HepG2 (cell line): Measurements from ENCODE around the gene TACC2. TPM values are rescaled to one million over a fixed set of nuclear protein-coding genes. Genes with fewer than 3 reads are reported as not detected.

Experiments used
- BORCS8-MEF2B ChIP-seq: sonication (generic); formaldehyde crosslinking; IDR thresholded peaks from 2 replicates; pipeline ENCODE4 v1.8.0; 2022; ENCODE audit warnings: mild to moderate bottlenecking, missing genetic modification reagents
- CEBPG ChIP-seq: IDR thresholded peaks from 2 replicates; pipeline ENCODE4 v1.6.1; 2016
- FOSL1 ChIP-seq: sonication (generic); formaldehyde crosslinking; IDR thresholded peaks from 2 replicates; pipeline ENCODE4 v1.9.0; 2021; ENCODE audit warnings: missing genetic modification reagents, borderline replicate concordance
- FOXC1 ChIP-seq: sonication (generic); formaldehyde crosslinking; IDR thresholded peaks from 2 replicates; pipeline ENCODE4 v1.8.0; 2022; ENCODE audit warnings: mild to moderate bottlenecking, missing genetic modification reagents, borderline replicate concordance
- GLI4 ChIP-seq: sonication (generic); formaldehyde crosslinking; IDR thresholded peaks from 2 replicates; pipeline ENCODE4 v1.5.1; 2020; ENCODE audit warnings: missing genetic modification reagents, mild to moderate bottlenecking, moderate library complexity, borderline replicate concordance
- KDM1A ChIP-seq: IDR thresholded peaks from 2 replicates; pipeline ENCODE4 v1.6.1; 2016; ENCODE audit warnings: missing compliant biosample characterization
- MEIS1 ChIP-seq: sonication (generic); formaldehyde crosslinking; IDR thresholded peaks from 2 replicates; pipeline ENCODE4 v1.9.0; 2021; ENCODE audit warnings: mild to moderate bottlenecking, missing genetic modification reagents, moderate library complexity, borderline replicate concordance
- RXRA ChIP-seq: sonication (generic); formaldehyde crosslinking; IDR thresholded peaks from 2 replicates; pipeline ENCODE4 v1.5.1; 2020; ENCODE audit warnings: missing genetic modification reagents
- SRF ChIP-seq: IDR thresholded peaks from 2 replicates; pipeline ENCODE4 v1.6.1; 2011; ENCODE audit warnings: mild to moderate bottlenecking, low read depth, low read length, moderate library complexity
- SRY ChIP-seq: sonication (generic); formaldehyde crosslinking; IDR thresholded peaks from 2 replicates; pipeline ENCODE4 v1.8.0; 2022; ENCODE audit warnings: mild to moderate bottlenecking, missing genetic modification reagents
- TP53 ChIP-seq: sonication (generic); formaldehyde crosslinking; conservative IDR thresholded peaks from 2 replicates; pipeline ENCODE4 v1.4.0; 2020; ENCODE audit warnings: missing genetic modification reagents
- ZNF562 ChIP-seq: sonication (generic); formaldehyde crosslinking; IDR thresholded peaks from 2 replicates; pipeline ENCODE4 v1.8.0; 2022; ENCODE audit warnings: missing genetic modification reagents, borderline replicate concordance
- ZNF619 ChIP-seq: sonication (generic); formaldehyde crosslinking; IDR thresholded peaks from 2 replicates; pipeline ENCODE4 v1.4.0; 2020; ENCODE audit warnings: mild to moderate bottlenecking, missing genetic modification reagents
- ZSCAN29 ChIP-seq: sonication (generic); formaldehyde crosslinking; conservative IDR thresholded peaks from 2 replicates; pipeline ENCODE4 v1.4.0; 2020; ENCODE audit warnings: mild to moderate bottlenecking, missing genetic modification reagents
- polyA plus RNA-seq, 8 experiments: library from polyadenylated mRNA; depleted of rRNA in 3 of 8; stranded (reverse) in 7 of 8; unstranded in 1 of 8; fragments of >200 nt; fragmentation: Illumina TruSeq in 4 of 8; extraction: Trizol in 4 of 8; gene quantifications; 2 replicates each; pipeline versions ENCODE4 v1.2.1 to v1.2.3, GENCODE V29; 2011 to 2016; ENCODE audit warnings: low read depth in 4 of 8, missing spikeins in 1 of 8, mixed read lengths in 1 of 8; ENCODE audit not compliant: insufficient read depth in 1 of 8
- total RNA-seq, 5 experiments: library from RNA; depleted of rRNA; stranded (reverse); fragments of >200 nt; fragmentation: Illumina TruSeq; extraction: Trizol; gene quantifications; 2 replicates each; pipeline ENCODE4 v1.2.3, GENCODE V29; 2016; ENCODE audit warnings: low read depth in 1 of 5
- TF ChIP-seq, protein P1 (sequence below): sonication (generic); formaldehyde crosslinking; IDR thresholded peaks from 2 replicates; pipeline ENCODE4 v1.4.0; 2020; ENCODE audit warnings: mild to moderate bottlenecking, low read depth, missing genetic modification reagents
- TF ChIP-seq, protein P2 (sequence below): sonication (generic); formaldehyde crosslinking; IDR thresholded peaks from 2 replicates; pipeline ENCODE4 v1.8.0; 2022; ENCODE audit warnings: missing genetic modification reagents, mild to moderate bottlenecking, moderate library complexity, borderline replicate concordance
- TF ChIP-seq, protein P3 (sequence below): sonication (generic); formaldehyde crosslinking; conservative IDR thresholded peaks from 2 replicates; pipeline ENCODE4 v1.8.0; 2022; ENCODE audit warnings: mild to moderate bottlenecking, moderate library complexity, missing genetic modification reagents
- TF ChIP-seq, protein P4 (sequence below): sonication (generic); formaldehyde crosslinking; IDR thresholded peaks from 2 replicates; pipeline ENCODE4 v1.4.0; 2020; ENCODE audit warnings: missing genetic modification reagents, borderline replicate concordance
- TF ChIP-seq, protein P5 (sequence below): sonication (generic); formaldehyde crosslinking; IDR thresholded peaks from 2 replicates; pipeline ENCODE4 v1.4.0; 2020; ENCODE audit warnings: missing genetic modification reagents, borderline replicate concordance

The TACC2 gene
- total and polyA plus RNA-seq, 2 of the 13 experiments (the other 11 are each of a cell fraction or from before 2014, with no cell fraction given) = 11.8 to 16.0 TPM

DNA sequence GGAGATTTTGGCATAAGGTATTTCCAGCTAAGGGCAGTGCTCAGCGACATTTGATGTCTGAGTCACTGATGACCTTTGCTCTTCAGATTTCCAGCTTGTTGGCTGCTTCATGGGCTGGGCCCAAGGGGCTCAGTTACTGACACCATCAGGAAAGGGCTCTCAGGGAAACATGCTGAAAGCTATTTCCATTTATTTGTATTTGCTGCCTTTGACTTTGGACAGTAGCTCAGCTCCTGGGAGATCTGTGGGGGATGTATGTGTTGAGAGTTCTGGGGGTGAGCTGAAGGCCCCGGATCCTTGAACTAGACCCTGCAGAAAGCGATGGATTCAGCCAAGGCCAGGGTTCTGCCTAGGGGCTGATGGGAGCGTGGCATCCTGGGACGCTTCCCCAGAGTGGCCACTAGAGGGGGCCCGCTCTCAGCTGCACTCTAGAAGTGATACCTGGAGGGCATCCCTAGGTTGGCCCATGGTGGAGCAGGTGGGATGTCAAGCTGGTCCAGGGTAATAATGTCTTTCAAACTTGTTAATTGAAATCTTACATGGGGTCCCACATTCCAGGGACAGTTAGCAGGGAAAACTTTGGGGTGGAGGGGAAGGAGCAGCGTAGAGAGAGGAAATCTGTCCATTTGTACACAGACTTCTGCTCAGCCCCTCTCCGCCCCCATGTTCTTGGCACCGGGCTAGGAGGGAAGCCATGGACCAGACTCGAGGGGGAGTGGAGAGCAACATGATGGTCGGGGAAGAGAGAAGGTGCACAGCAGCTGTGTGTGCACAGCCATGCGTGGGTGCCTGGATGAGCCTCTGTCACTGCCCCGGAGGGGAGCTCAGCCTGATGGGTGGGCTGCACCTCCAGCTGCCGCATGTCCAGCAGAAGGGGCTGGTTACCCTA lies 279.1 kb downstream of the TACC2 start (continued):
- TF ChIP-seq TP53 = no peak
- TF ChIP-seq, protein P1, sequence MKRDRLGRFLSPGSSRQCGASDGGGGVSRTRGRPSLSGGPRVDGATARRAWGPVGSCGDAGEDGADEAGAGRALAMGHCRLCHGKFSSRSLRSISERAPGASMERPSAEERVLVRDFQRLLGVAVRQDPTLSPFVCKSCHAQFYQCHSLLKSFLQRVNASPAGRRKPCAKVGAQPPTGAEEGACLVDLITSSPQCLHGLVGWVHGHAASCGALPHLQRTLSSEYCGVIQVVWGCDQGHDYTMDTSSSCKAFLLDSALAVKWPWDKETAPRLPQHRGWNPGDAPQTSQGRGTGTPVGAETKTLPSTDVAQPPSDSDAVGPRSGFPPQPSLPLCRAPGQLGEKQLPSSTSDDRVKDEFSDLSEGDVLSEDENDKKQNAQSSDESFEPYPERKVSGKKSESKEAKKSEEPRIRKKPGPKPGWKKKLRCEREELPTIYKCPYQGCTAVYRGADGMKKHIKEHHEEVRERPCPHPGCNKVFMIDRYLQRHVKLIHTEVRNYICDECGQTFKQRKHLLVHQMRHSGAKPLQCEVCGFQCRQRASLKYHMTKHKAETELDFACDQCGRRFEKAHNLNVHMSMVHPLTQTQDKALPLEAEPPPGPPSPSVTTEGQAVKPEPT (CRISPR knock-in tag) = no peak
- TF ChIP-seq, protein P2, sequence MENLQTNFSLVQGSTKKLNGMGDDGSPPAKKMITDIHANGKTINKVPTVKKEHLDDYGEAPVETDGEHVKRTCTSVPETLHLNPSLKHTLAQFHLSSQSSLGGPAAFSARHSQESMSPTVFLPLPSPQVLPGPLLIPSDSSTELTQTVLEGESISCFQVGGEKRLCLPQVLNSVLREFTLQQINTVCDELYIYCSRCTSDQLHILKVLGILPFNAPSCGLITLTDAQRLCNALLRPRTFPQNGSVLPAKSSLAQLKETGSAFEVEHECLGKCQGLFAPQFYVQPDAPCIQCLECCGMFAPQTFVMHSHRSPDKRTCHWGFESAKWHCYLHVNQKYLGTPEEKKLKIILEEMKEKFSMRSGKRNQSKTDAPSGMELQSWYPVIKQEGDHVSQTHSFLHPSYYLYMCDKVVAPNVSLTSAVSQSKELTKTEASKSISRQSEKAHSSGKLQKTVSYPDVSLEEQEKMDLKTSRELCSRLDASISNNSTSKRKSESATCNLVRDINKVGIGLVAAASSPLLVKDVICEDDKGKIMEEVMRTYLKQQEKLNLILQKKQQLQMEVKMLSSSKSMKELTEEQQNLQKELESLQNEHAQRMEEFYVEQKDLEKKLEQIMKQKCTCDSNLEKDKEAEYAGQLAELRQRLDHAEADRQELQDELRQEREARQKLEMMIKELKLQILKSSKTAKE (CRISPR knock-in tag) = no peak
- no peak for TF ChIP-seq SRF
- no peak for TF ChIP-seq ZNF619 (CRISPR knock-in tag)
- TF ChIP-seq MEIS1 (CRISPR knock-in tag) = no peak
- no peak for TF ChIP-seq ZSCAN29 (CRISPR knock-in tag)
- no peak for TF ChIP-seq SRY
- no peak for TF ChIP-seq GLI4
- no peak for TF ChIP-seq CEBPG (CRISPR knock-in tag)
- TF ChIP-seq, protein P3, sequence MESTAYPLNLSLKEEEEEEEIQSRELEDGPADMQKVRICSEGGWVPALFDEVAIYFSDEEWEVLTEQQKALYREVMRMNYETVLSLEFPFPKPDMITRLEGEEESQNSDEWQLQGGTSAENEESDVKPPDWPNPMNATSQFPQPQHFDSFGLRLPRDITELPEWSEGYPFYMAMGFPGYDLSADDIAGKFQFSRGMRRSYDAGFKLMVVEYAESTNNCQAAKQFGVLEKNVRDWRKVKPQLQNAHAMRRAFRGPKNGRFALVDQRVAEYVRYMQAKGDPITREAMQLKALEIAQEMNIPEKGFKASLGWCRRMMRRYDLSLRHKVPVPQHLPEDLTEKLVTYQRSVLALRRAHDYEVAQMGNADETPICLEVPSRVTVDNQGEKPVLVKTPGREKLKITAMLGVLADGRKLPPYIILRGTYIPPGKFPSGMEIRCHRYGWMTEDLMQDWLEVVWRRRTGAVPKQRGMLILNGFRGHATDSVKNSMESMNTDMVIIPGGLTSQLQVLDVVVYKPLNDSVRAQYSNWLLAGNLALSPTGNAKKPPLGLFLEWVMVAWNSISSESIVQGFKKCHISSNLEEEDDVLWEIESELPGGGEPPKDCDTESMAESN (CRISPR knock-in tag) = 0 out of 2 replicates have a peak, but pooled peaks have one; percentile 35
- no peak for TF ChIP-seq KDM1A (CRISPR knock-in tag)
- no peak for TF ChIP-seq BORCS8-MEF2B (CRISPR knock-in tag)
- TF ChIP-seq ZNF562 (CRISPR knock-in tag) = no peak
- TF ChIP-seq, protein P4, sequence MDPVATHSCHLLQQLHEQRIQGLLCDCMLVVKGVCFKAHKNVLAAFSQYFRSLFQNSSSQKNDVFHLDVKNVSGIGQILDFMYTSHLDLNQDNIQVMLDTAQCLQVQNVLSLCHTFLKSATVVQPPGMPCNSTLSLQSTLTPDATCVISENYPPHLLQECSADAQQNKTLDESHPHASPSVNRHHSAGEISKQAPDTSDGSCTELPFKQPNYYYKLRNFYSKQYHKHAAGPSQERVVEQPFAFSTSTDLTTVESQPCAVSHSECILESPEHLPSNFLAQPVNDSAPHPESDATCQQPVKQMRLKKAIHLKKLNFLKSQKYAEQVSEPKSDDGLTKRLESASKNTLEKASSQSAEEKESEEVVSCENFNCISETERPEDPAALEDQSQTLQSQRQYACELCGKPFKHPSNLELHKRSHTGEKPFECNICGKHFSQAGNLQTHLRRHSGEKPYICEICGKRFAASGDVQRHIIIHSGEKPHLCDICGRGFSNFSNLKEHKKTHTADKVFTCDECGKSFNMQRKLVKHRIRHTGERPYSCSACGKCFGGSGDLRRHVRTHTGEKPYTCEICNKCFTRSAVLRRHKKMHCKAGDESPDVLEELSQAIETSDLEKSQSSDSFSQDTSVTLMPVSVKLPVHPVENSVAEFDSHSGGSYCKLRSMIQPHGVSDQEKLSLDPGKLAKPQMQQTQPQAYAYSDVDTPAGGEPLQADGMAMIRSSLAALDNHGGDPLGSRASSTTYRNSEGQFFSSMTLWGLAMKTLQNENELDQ (CRISPR knock-in tag) = no peak
- TF ChIP-seq, protein P5, sequence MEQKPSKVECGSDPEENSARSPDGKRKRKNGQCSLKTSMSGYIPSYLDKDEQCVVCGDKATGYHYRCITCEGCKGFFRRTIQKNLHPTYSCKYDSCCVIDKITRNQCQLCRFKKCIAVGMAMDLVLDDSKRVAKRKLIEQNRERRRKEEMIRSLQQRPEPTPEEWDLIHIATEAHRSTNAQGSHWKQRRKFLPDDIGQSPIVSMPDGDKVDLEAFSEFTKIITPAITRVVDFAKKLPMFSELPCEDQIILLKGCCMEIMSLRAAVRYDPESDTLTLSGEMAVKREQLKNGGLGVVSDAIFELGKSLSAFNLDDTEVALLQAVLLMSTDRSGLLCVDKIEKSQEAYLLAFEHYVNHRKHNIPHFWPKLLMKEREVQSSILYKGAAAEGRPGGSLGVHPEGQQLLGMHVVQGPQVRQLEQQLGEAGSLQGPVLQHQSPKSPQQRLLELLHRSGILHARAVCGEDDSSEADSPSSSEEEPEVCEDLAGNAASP (CRISPR knock-in tag) = peak; percentile 26; the same call in 1 of the 2 replicates
- TF ChIP-seq FOXC1 (CRISPR knock-in tag) = 0 out of 2 replicates have a peak, but pooled peaks have one; percentile 48
- TF ChIP-seq RXRA (CRISPR knock-in tag) = 0 out of 2 replicates have a peak, but pooled peaks have one; percentile 30
- peak; percentile 82; the same call in 1 of the 2 replicates for TF ChIP-seq FOSL1 (CRISPR knock-in tag)
